Measurements from ENCODE around the gene CAMTA1.

CAMTA1 gene

DNA sequence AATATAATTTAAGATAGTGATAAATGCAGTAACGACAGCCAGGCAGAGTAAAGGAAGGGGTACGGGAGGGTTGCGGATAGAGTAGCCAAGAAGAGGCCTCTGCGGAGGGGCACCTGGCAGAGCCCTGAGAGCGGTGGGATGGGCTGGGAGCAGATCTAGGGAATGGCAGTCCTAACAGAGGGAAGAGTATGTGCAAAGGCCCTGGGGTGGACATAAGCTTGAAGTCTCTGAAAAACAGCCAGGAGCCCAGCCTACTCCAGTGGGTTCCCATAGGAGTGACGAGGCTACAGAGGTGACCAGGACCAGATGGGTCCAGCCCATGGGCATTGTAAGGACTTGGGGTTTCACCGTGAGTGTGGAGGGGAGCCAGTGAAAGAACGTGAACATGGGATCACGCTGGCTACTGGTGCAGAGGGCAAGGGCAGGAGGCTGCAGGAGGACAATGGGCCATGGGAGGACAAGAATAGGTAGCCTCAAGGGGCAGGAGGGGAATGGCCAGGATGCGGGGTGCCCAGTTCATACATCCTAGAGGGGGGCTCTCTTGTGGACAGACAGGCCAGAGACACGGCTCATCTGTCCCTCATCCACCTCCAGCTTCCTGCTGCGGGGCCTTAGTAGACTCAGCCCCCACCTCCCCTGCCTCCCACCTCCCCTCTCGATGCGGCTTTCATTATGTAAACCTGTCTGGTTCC lies 800.1 kb downstream of the CAMTA1 start:
- DNase-seq (ENCODE audit: low read depth), result no peak
- TF ChIP-seq, protein P1, sequence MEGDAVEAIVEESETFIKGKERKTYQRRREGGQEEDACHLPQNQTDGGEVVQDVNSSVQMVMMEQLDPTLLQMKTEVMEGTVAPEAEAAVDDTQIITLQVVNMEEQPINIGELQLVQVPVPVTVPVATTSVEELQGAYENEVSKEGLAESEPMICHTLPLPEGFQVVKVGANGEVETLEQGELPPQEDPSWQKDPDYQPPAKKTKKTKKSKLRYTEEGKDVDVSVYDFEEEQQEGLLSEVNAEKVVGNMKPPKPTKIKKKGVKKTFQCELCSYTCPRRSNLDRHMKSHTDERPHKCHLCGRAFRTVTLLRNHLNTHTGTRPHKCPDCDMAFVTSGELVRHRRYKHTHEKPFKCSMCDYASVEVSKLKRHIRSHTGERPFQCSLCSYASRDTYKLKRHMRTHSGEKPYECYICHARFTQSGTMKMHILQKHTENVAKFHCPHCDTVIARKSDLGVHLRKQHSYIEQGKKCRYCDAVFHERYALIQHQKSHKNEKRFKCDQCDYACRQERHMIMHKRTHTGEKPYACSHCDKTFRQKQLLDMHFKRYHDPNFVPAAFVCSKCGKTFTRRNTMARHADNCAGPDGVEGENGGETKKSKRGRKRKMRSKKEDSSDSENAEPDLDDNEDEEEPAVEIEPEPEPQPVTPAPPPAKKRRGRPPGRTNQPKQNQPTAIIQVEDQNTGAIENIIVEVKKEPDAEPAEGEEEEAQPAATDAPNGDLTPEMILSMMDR (IDR thresholded peaks at IDR 0.05; ENCODE audit: low read depth, low read length, missing control alignments), result no peak
- no peak overlapping the region for H3K4me3 ChIP-seq (ENCODE audit: low read depth, low read length)

DNA sequence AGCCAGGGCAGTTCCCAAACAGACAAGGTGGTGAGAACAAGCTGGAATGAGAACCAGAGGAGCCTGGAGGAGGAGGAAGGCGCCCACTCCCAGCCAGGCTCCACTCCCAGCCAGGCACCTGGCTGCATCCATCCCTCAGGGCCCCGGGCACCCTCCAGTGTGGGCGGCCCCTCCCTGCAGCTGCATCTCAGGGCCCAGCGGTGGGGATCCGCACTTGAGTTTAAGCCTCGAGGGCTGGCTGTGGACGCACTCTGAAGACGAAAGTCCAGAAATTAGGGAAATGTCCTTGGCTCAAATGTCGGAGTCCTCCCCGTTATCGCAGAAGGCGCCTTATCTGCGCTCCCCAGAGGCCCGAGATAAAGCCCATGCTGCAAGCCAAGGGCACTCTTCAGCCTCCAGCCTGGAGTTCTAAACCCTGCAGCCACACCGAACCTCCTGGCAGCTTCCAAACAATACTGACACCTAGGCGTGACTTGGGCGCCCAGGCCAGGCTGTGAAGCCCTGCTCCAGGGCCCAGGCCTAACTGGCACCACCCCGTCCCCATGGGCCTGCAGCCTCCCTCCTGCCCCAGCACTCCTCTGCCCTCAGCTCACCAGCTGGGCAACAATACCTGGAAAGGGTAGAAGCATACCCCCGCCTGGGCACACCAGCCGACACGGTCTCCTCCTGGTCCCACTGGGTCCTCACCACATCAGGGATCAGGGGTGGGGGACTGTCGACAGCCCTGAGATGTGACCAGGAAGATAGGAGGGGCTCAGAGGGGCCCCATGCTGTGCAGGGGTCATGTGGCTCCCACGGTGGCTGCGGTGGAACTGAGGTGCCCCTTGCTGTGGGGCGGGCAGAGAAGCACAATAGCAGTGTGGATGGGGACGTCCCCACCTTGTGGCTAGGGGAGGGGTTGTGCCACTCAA lies 801.0 kb downstream of the CAMTA1 start:
- TF ChIP-seq, protein P1 (IDR thresholded peaks at IDR 0.05; ENCODE audit: low read depth, low read length, missing control alignments), result no peak
- no peak for DNase-seq (ENCODE audit: low read depth)
- H3K4me3 ChIP-seq (ENCODE audit: low read depth, low read length), result no peak overlapping the region

DNA sequence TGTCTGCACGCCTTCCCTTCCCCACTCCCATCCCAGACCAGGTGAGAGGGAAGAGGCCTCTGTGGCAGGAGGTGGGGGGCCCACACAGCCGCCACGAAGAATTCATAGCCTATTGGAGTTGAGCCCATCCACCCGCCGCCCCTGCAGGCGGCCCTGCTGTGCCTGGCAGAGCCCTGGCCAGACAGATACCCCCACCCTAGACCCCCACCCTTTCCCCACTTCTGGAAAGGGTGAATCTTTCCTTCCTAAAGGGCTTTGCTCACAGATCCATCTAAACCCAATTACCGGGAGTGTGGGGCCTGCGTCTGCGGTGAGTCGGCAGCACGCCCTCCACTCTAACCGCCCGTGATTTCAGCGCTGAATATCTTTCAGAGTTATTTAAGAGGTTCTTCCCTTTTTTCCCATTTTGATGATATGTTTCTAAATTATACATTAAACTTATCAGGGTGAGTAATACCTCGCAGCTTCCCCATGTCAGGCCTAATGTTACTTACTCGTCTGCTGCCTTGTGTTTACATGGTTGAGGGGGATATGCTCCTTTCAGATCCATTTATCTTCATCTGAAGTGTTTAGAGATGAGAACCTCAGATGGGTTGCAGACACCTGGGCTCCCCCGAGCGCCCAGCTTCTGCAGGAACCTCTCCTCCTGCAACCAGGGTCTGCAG lies 802.0 kb downstream of the CAMTA1 start:
- no peak overlapping the region for H3K4me3 ChIP-seq (ENCODE audit: low read depth, low read length)
- DNase-seq (ENCODE audit: low read depth), result no peak
- TF ChIP-seq, protein P1 (IDR thresholded peaks at IDR 0.05; ENCODE audit: low read depth, low read length, missing control alignments), result no peak

DNA sequence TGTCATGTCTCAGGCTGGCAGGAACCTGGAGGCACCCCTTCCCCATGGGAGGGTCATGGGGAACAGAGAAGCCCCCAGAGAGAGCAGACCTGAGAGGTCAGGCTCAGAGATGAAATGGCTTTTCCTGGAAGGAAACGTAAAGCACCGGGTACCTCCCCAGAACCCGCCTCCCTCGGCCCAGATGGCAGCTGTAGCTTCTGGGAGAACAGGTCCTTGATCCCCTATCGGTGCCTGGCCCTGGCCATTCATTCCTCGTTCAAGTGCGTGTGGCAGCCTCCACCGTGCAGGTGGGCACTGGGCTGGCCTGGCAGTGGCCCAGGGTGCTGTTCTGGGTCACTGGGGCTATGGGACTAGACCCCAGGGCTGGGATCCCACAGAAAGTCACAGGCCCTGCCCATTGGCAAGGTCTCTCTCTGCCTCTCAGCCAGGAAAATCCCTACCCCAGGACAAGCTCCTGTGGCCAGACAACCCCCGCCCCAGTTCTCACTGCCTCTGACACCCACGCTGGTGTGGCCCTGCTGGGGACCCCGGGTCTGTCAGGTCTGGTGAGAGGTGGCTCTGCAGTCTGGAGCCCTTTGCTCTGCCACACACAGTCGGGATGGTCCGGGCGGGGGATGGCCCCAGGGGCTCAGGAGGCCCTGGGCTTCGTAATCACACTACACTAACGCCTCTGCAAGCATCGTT lies 802.7 kb downstream of the CAMTA1 start:
- no peak for DNase-seq (ENCODE audit: low read depth)
- H3K4me3 ChIP-seq (ENCODE audit: low read depth, low read length), result no peak overlapping the region
- TF ChIP-seq, protein P1 (IDR thresholded peaks at IDR 0.05; ENCODE audit: low read depth, low read length, missing control alignments), result no peak

DNA sequence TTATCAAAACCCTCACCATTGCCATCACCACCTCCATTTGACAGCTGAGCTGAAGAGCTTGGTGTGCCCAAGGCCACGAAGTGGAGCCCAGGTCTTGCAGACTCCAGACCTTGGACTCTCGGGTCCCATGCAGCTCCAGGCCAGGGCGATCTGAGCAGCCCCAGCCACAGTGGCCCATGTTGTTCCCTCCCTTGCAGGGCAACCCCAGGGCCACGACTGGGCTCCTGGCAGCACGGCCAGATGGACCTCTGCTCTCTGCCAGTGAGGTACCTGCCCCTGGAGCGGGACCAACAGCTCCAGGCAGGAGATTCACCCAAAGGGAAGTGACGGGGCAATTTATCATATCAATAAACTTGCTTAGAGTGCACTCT lies 803.2 kb downstream of the CAMTA1 start:
- DNase-seq (ENCODE audit: low read depth), result no peak
- no peak overlapping the region for H3K4me3 ChIP-seq (ENCODE audit: low read depth, low read length)
- TF ChIP-seq, protein P1 (IDR thresholded peaks at IDR 0.05; ENCODE audit: low read depth, low read length, missing control alignments), result no peak

DNA sequence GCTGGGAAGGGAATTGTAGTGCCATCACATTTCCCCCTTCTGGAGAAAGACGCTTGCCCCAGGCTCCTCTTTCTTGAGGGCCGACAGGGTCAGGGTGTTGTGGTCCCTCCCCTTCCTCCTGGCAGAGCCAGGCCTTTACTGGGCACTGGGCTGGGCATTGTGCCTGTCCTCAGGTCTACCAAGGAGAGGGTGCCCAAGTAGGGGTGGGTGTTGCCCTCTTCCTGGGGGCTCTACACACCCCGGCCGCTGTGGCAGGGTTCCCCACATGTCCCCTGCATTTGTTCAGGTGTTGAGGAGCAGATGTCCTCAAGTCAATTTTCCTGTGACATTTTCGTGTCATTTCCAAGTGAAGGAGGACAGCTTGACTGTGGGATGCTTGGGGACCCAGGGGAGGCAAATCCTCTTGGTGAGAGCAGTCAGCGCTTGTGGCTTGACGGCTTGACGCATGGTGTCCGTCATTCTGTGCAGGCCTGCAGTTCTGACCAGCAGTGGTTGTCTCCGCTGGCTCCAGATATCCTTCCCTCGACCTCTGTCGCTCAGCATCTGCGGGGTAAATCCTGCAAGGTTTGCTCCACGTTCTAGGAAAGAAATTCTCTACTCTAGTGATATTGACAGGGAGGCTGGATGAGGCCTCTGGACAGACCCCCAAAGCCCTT lies 804.0 kb downstream of the CAMTA1 start:
- H3K4me3 ChIP-seq (ENCODE audit: low read depth, low read length), result no peak overlapping the region
- DNase-seq (ENCODE audit: low read depth), result no peak
- TF ChIP-seq, protein P1 (IDR thresholded peaks at IDR 0.05; ENCODE audit: low read depth, low read length, missing control alignments), result no peak

Measured in GM12864 (cell line).